Muscle layer of colon (tissue), 2 donors: ENCODE measurements around the gene KMT2E.

Source experiments
- H3K27ac ChIP-seq: one replicate; pipeline ENCODE4 v1.7.0; 2013; ENCODE audit warnings: low read depth, mild to moderate bottlenecking, low read length, moderate library complexity
- H3K27me3 ChIP-seq, 2 donors: one replicate each; pipeline ENCODE4 v1.7.0; 2013; ENCODE audit warnings: low read length in 2 of 2, mild to moderate bottlenecking in 2 of 2; ENCODE audit not compliant: insufficient read depth in 2 of 2, control insufficient read depth in 1 of 2
- H3K36me3 ChIP-seq: one replicate; pipeline ENCODE4 v1.7.0; 2013; ENCODE audit warnings: mild to moderate bottlenecking, low read length; ENCODE audit not compliant: insufficient read depth
- H3K4me1 ChIP-seq: one replicate; pipeline ENCODE4 v1.7.0; 2013; ENCODE audit warnings: mild to moderate bottlenecking, low read length; ENCODE audit not compliant: insufficient read depth
- H3K4me3 ChIP-seq, 2 donors: one replicate each; pipeline ENCODE4 v1.7.0; 2013; ENCODE audit warnings: low read length in 2 of 2, low read depth in 1 of 2, mild to moderate bottlenecking in 1 of 2, moderate library complexity in 1 of 2
- H3K9ac ChIP-seq: one replicate; pipeline ENCODE4 v1.7.0; 2013; ENCODE audit warnings: low read length
- H3K9me3 ChIP-seq: one replicate; pipeline ENCODE4 v1.7.0; 2013; ENCODE audit warnings: mild to moderate bottlenecking, low read length
- donor health status: abdominal sarcoma.
- donor health status: Adenocarcinoma of cecum.

Gene KMT2E

DNA sequence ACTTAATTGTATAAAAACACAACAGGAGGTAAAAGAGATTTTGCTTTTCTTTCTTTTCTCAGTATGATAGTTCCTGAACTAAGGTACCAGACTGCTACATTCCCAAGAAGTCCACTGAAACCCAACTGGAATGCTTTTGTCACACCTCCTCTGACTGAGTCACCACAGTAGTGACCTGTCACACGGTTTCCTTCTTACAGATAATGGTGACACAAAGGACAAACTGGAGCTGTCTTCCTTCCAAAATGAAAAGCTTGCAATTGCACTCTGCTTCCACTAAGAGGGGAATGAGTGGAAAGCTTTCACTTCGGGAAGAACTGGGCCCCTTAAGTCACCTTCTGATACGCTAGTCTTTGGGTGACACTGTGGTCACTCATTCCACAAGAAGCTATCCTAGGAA, 122.2 kb downstream of the KMT2E start:
- H3K36me3 ChIP-seq, result peaks cover 35% of the 10 kb centered on the region
- no peak overlapping the region for H3K27ac ChIP-seq
- no peak overlapping the region for H3K4me3 ChIP-seq
- H3K9me3 ChIP-seq, result no peaks in the 10 kb centered on the region
- H3K27me3 ChIP-seq, result no peaks in the 10 kb centered on the region
- H3K9ac ChIP-seq, result no peak overlapping the region
- H3K4me1 ChIP-seq, result peaks cover 4% of the 10 kb centered on the region

- H3K27me3 ChIP-seq, result no peaks in the 10 kb centered on the region
- H3K9me3 ChIP-seq, result no peaks in the 10 kb centered on the region
- no peak overlapping the region for H3K9ac ChIP-seq
- peaks cover 34% of the 10 kb centered on the region for H3K36me3 ChIP-seq
- H3K4me3 ChIP-seq, result no peak overlapping the region
- H3K4me1 ChIP-seq, result peaks cover 6% of the 10 kb centered on the region
- no peak overlapping the region for H3K27ac ChIP-seq
These were observed 123.9 kb downstream of the KMT2E start for GRCh38 chr7:105137898-105138297.

GRCh38 chr7:105139381-105139780, 125.4 kb downstream of the KMT2E start:
- peaks cover 40% of the 10 kb centered on the region for H3K36me3 ChIP-seq
- no peak overlapping the region for H3K4me3 ChIP-seq
- H3K27me3 ChIP-seq, result no peaks in the 10 kb centered on the region
- no peaks in the 10 kb centered on the region for H3K9me3 ChIP-seq
- H3K27ac ChIP-seq, result no peak overlapping the region
- no peak overlapping the region for H3K9ac ChIP-seq
- peaks cover 6% of the 10 kb centered on the region for H3K4me1 ChIP-seq

DNA sequence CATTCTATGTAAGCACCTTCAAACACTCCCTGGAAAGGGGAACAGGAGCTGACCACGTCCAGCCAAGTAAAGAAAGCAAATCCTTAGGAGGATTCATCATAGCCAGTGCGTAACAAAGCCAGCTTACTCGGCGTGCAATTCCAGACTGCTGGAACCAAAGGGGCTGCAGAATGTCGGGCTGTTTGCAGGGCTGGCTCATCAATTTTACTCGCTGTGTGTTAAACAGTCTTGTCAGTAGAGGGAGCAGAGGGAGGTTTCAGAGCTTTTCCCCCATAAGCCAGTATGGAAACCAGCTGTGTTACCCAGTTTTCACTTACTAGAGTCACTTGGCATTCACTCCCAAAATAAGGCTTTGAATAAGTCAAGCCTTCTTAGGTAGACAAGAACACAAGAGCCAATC, 127.1 kb downstream of the KMT2E start:
- Histone ChIP-seq H3K9ac (no peak overlapping the region), H3K27me3 (no peaks in the 10 kb centered on the region), H3K27ac (no peak overlapping the region), H3K9me3 (no peaks in the 10 kb centered on the region), H3K4me1 (peaks cover 6% of the 10 kb centered on the region), H3K36me3 (peaks cover 41% of the 10 kb centered on the region), H3K4me3 (no peak overlapping the region)

- H3K9me3 ChIP-seq, result no peaks in the 10 kb centered on the region
- H3K4me3 ChIP-seq, result no peak overlapping the region
- H3K4me1 ChIP-seq, result no peaks in the 10 kb centered on the region
- no peaks in the 10 kb centered on the region for H3K27me3 ChIP-seq
- H3K36me3 ChIP-seq, result no peaks in the 10 kb centered on the region
- no peak overlapping the region for H3K27ac ChIP-seq
- no peak overlapping the region for H3K9ac ChIP-seq
These were observed 135.8 kb downstream of the KMT2E start for GRCh38 chr7:105149827-105150226.

DNA sequence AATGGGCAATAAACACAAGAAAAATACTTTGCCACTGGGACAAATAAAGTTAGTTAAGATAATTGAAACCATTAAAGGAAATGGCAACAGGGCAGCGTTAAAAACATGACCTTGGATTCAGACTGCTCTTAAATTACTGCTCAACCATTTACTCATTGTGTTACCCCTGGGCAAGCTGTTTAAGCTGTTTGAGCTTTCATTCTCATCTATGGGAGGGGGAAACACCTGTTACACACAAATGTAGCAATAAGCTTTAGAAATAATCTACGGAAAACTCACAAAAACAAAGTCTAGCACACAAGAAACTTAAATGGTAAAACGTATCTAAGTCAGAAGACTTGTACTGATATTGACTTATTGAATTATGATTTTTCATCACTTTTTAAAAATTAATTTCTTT, 137.1 kb downstream of the KMT2E start:
- H3K4me1 ChIP-seq, result no peaks in the 10 kb centered on the region
- no peak overlapping the region for H3K9ac ChIP-seq
- H3K9me3 ChIP-seq, result no peaks in the 10 kb centered on the region
- H3K27me3 ChIP-seq, result no peaks in the 10 kb centered on the region
- H3K27ac ChIP-seq, result no peak overlapping the region
- H3K4me3 ChIP-seq, result no peak overlapping the region
- no peaks in the 10 kb centered on the region for H3K36me3 ChIP-seq

DNA sequence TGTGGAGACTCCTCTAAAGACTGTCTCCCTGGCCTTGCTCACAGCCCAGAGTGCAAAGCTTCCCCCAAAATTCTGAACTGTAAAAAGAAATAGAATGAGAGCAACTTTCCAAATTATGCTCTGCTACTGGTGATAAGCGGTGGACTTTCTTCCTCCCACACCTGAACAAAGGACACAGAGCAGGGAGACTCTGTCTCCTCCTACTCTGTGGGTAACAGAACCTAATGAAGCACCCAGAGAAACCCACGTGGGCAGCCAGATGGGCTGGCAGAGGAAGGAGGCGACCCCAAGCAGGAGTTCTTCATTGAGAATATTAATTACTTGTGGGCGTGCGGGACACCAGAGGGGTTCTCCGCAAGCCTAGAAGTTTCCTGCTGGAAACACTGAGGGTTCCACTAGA, 139.5 kb downstream of the KMT2E start:
- no peak overlapping the region for H3K9ac ChIP-seq
- no peak overlapping the region for H3K27ac ChIP-seq

DNA sequence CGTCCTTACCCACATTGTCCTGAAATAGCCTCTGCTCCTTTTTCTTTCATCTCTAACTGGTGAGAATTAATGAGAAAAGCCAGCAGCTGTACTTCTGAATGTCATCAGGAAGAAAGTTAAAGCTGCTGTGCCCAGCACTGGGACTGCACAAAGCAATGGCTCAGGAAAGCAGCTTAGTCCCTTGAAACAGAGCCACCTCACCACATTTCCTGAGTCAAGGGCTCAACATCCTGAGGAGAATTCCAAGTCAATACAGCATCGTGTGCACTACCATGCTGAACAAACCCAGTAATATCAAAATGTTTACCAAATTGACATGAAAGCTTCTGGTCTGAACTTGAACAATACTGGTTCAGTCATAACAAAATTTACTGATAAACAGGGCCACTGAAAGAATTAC, 140.1 kb downstream of the KMT2E start:
- H3K9ac ChIP-seq, result no peak overlapping the region
- no peaks in the 10 kb centered on the region for H3K9me3 ChIP-seq
- H3K27ac ChIP-seq, result no peak overlapping the region

More for the DNA sequence above, 139.5 kb downstream of the KMT2E start:
- Histone ChIP-seq H3K4me3 (no peak overlapping the region), H3K36me3 (no peaks in the 10 kb centered on the region), H3K9me3 (no peaks in the 10 kb centered on the region), H3K4me1 (no peaks in the 10 kb centered on the region), H3K27me3 (no peaks in the 10 kb centered on the region)

DNA sequence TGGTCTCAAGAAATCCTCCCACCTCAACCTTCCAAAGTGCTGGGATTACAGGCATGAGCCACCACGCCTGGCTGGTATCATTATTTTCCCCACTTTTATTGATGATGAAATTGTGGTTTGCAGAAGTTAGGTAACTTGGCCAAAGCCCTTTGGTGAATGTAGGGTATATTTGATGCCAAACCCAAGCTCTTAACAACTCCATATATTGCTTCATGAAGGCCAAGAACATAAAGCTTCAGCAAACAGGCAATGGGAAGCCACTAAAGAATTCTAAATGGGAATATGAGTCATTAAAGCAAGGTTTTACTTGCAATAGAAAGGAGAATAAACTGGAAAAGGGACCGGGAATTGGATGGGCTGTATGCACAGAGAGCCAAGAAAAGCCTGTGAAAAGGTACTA, 142.7 kb downstream of the KMT2E start:
- Histone ChIP-seq H3K4me3 (no peak overlapping the region), H3K27me3 (no peaks in the 10 kb centered on the region), H3K4me1 (no peaks in the 10 kb centered on the region), H3K27ac (no peak overlapping the region), H3K36me3 (peaks cover 11% of the 10 kb centered on the region), H3K9ac (no peak overlapping the region), H3K9me3 (no peaks in the 10 kb centered on the region)

More for the DNA sequence above, 140.1 kb downstream of the KMT2E start:
- no peaks in the 10 kb centered on the region for H3K27me3 ChIP-seq
- H3K4me1 ChIP-seq, result no peaks in the 10 kb centered on the region
- no peaks in the 10 kb centered on the region for H3K36me3 ChIP-seq
- H3K4me3 ChIP-seq, result no peak overlapping the region

- H3K9me3 ChIP-seq, result no peaks in the 10 kb centered on the region
- H3K4me3 ChIP-seq, result no peak overlapping the region
- H3K27ac ChIP-seq, result no peak overlapping the region
These were observed 143.3 kb downstream of the KMT2E start for GRCh38 chr7:105157278-105157677.

GRCh38 chr7:105161366-105161765, 147.4 kb downstream of the KMT2E start:
- no peaks in the 10 kb centered on the region for H3K27me3 ChIP-seq
- H3K27ac ChIP-seq, result no peak overlapping the region
- H3K36me3 ChIP-seq, result peaks cover 21% of the 10 kb centered on the region
- no peaks in the 10 kb centered on the region for H3K9me3 ChIP-seq
- H3K4me3 ChIP-seq, result no peak overlapping the region
- no peak overlapping the region for H3K9ac ChIP-seq
- no peaks in the 10 kb centered on the region for H3K4me1 ChIP-seq

More at GRCh38 chr7:105157278-105157677, 143.3 kb downstream of the KMT2E start:
- H3K36me3 ChIP-seq, result peaks cover 11% of the 10 kb centered on the region
- no peaks in the 10 kb centered on the region for H3K27me3 ChIP-seq
- H3K9ac ChIP-seq, result no peak overlapping the region
- no peaks in the 10 kb centered on the region for H3K4me1 ChIP-seq
